OCI-LY7 (cell line): Measurements from ENCODE around the gene PPFIA2.

Experiments used
- EZH2phosphoT487 ChIP-seq: fragments of 200-600 bp; sonication (generic); IDR thresholded peaks from 2 replicates; pipeline ENCODE4 v1.6.1; 2018; ENCODE audit warnings: low read depth, borderline replicate concordance, mild to moderate bottlenecking, mixed run types, antibody characterized with exemption, low read length, moderate library complexity, mixed read lengths
- TF ChIP-seq, protein P1 (sequence below): fragments of 200-600 bp; sonication (generic); conservative IDR thresholded peaks from 2 replicates; pipeline ENCODE4 v1.5.1; 2014; ENCODE audit warnings: mild to moderate bottlenecking, antibody characterized with exemption, low read length, moderate library complexity, mixed read lengths

DNA sequence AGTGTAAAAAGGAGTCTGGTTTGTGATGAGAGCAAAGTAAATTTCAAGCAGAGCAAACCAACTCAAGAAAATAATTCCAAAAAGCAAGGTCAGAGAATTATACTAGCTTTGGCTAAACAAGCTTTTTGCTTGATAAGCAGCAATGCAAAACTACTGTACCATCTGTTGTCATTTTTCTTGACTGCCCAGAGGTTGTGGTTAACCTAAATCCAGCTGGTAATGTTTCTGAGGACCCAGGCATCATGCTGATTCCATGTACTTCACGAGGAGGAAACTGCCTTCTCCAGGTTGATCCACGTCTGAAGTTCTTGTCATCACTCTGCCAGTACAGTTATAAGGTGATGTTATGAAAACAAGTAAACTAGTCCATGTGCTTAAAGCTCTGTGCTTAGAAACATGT is 496.1 kb downstream of the PPFIA2 start:
- TF ChIP-seq, protein P1, sequence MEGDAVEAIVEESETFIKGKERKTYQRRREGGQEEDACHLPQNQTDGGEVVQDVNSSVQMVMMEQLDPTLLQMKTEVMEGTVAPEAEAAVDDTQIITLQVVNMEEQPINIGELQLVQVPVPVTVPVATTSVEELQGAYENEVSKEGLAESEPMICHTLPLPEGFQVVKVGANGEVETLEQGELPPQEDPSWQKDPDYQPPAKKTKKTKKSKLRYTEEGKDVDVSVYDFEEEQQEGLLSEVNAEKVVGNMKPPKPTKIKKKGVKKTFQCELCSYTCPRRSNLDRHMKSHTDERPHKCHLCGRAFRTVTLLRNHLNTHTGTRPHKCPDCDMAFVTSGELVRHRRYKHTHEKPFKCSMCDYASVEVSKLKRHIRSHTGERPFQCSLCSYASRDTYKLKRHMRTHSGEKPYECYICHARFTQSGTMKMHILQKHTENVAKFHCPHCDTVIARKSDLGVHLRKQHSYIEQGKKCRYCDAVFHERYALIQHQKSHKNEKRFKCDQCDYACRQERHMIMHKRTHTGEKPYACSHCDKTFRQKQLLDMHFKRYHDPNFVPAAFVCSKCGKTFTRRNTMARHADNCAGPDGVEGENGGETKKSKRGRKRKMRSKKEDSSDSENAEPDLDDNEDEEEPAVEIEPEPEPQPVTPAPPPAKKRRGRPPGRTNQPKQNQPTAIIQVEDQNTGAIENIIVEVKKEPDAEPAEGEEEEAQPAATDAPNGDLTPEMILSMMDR = no peak
- TF ChIP-seq EZH2phosphoT487 = no peak
